T-helper 1 cell (primary cell): ENCODE measurements around the gene TMEM200B.
"Not testable (repeated sequence)": the region's sequence is repeated elsewhere in the genome, so short reads cannot be mapped to it uniquely, and the experiment has no call there.

ENCODE experiments used
- DNase-seq, 5 donors: peaks; one replicate each; pipeline ENCODE4 v3.0.0-alpha.2; 2012 to 2020

TMEM200B gene

DNA sequence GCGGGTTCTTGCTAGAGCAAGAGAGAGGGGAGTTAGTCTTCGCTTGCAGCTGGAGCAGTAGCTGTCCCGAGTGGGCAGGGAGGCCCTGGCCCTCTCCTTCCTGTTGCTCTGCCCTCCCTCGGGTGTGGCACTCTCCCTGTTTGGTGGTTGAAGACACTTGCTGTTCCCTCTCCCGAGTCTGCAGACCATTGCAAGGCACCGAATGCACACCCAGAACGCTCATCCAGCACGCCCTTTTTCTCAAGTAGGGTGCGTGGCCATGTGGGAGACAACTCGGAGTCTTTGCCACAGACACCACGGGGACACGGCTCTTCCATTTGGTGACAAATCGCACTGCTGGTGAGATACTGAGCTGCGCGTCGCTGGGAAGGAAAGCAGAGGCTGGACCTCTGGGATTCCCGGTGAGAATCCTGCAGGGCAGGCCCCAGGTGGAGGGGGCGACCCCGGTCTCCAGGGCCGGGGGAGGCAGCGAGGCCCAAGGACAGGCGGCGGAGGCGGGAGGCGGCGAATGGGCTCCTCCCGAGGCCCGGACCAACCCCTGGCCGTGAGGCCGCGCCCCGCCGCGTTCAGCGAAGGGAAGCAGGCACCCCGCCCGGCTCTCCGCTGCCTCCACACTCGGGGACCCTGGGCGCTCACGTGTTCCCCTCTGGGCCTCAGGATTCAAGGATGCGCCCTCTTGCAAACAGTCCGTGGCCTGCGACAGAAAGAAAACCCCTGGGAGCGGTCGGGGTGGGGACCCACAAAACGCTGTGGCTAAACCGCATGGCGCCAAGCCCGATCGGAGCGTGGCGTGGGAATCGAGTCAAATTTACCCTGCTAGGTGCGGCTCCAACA, 10.4 kb upstream of the TMEM200B start:
- DNase-seq: no peak

- DNase-seq: not testable (repeated sequence)
These were observed 7.4 kb upstream of the TMEM200B start for GRCh38 chr1:29131056-29131455.

GRCh38 chr1:29129916-29130315, 6.2 kb upstream of the TMEM200B start:
- DNase-seq: no peak

GRCh38 chr1:29128739-29129138, 5.0 kb upstream of the TMEM200B start:
- no peak for DNase-seq

DNA sequence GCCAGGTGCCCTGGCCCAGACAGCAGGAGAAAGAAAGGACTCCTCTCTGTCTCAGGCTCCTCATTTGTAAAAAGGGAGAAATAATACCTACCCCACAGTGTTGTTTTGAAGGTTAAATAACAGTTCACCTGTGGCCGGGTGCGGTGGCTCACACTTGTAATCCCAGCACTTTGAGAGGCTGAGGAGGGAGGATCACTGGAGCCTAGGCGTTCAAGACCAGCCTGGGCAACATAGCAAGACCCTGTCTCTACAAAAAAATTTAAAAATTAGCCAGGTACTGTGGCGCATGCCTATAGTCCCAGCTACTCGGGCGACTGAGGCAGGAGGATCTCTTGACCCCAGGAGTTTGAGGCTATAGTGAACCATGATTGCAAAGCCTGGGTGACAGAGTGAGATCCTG, 2.5 kb upstream of the TMEM200B start:
- DNase-seq: no peak

DNA sequence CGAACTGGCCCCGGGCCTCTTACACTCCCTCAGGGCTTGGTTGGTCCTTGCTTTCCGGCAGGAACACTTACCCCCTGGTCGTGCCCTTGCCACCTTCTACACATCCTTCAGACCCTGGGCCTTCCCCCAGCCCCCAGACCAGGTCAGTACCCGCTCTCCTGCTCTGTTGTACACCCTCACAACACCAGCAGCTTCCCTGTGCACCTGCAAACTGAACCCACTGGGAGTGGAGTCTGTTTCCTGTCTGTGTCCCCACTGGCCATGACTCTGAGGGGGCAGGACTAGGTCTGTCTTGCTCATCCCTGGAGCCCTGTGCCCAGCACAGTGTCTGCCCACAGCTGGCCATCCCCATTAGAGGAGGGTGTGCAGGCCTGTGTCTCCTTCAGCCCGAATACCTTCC, 2.1 kb upstream of the TMEM200B start:
- no peak for DNase-seq

DNA sequence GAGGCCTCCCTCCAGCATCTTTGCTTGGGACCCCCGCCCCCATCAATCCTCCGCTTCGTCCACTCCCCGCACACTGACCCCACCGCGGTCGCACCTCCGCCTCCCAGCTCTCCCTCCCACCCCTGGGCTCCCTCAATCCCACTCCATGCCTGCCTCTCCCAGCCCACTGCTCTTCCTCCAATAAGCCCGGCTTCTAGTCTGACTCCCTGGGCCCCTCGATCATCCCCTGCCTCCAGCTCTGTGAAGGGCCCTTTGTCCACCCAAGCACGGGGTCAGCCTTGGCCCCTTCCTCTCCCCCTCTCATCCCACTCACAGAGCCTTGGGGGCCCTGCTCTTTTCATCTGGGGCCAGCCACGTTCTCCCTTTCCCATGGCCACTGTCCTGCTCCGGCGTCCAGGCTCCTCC, 1.5 kb upstream of the TMEM200B start:
- DNase-seq: no peak

DNA sequence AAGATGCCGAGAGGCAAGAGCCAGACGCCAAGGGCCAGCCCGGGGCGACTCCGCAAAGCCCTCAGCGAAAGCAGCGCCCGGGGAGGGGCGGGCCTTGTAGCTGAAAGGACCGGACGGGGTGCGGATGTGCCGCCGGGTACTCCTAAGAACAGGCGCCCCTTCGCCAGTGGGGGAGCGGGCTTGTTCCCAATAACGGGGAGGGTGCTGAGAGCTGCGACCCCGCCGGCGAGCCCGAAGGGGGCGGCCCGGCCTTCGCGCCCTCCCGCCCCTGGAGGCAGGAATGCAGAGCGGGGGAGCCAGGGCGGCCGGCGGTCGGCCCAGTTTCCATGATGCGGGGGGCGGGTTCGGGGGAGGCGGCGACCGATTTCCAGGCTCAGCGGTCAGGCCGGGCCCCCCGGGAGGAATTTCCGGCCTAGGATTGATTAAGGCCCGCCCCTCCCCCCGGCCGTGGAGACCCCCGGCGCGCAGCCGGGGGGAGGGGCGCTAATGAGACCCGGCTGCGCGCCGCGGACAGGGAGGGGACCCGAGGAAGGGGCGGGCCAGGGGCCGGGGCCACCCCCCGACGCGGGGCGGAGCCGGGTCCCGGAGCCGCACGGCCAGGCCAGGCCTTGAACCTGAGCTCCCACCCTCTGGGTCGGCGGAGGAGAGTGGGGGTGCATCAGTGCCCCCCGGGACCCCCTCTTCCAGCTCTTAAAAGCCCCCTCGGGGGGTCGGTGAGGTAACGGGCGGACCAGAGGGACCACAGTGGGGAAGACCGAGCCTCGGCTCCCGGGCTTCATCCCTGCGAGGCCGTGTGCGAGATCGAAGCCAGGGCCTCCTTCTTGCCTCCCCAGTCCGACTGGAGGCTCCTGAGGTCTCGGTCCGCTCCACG, 898 bp upstream of the TMEM200B start:
- DNase-seq: peak in 4 of 5 donors; percentile 27 to 60 (median 40)

DNA sequence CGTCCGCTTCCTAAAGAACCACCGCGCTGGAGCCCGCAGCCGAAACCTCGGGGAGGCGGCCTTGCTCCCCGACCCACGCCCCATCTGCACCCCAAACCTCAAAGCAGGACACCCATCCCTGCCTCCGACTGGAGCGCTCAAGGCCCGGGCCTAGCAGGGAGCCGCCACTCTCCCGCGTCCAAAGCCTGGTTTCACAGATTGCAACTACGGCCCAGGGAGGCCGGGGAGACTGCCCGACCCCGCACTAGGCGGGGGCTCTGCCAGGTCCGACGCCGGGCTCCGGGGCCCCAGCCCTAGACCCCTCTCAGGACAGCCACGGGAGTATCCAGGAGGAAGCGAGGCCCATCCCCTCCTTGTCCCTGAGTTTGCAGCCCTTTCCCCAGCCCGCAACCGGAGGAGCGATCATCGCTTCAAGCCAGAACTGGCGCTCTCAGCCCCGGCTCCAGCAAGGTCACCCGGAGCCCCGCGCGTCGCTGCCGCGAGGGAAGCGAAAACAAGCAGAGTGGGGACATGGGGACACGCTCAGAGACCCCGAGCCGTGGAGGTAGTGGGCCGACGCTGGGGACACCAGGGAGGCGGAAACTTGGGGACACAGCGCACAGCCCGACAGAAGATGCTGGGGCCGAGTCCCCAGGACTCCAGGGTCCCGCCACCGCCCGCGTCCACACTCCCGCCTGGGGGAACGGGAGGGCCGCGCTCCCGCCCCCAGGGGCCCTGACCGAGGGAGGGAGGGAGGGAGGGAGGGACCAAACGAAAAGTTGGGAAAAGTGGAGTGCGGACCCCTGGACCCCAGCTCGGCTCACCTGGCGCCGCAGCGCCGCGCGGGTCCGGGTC, 433 bp downstream of the TMEM200B start:
- peak in 1 of 5 donors; percentile 14 for DNase-seq

DNA sequence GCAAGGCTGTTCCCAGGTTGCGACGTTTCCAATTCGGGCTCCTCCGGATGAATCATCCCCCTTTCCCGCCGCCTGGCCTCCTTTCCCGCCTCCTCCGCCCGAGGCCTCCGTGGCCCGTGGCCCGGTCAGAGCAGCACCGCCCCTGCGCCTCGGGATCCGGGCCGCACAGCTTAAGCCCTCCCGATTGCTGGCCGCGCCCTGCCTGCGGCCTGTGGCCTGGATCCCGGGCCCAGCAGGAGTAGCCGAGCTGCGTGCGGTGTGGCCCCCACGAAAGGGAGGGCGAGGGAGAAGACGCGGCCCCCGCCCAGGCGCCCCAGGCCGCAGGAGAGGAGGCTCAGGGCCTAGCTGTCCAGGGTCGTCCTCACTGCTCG, 1.0 kb downstream of the TMEM200B start:
- no peak for DNase-seq

DNA sequence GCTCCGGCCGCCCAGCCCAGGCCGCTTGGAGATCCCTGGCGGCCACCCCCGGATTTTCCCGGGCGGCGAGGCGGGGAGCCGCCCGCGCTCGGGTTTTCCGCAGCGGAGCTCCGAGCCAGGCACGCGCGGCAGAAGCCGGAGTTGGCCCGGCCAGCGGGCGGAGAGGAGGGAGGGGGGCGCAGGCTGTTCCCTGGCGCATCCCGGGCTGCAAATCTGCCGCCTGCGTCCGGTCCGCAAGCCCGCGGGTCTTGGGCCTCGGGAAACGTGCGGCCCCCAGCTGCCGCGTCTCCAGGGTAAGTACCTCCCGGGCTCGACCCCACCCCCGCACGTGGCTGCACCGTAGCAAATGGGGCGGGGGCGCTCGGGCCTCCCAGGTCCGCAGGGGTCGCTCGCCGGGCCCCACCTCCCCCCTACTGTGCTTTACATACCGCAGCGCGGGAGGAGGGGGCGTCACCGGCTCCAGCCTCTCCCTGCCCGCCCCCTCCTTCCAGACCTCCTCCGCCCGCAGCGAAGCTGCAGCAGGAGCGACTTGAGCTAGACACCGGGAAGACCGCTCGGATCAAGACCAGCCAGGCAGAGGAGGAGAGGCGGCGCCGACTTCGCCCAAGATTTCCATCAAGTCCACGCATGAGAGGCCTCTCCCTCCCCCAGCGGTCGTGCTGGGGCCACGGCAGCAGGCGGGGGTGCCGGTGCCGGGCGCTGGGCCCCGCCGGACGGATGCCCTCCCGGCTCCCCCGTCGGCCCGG, 1.6 kb downstream of the TMEM200B start:
- no peak for DNase-seq

DNA sequence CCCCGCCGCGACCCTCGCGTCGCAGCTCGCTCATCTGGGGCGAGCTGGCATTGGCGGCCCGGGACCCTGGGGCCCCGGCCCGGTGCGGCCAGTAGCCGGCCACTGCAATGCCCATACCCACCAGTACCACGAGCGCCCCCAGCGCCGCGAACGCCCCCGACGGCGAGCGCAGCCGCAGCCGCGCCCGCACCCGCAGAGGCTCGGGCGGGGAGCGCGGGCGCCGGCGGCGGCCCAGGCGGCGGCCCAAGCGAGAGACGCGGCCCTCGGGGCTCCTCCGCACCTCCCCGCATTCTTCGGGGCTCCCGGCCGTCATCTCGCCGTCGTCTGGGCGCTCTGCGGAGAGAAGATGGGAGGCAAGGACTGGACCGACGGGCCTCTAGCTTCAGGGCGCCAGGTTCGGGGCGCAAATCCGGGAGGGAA, 2.2 kb downstream of the TMEM200B start:
- DNase-seq: no peak

GRCh38 chr1:29120947-29121485, 2.7 kb downstream of the TMEM200B start:
- DNase-seq: peak; percentile 38 to 66 (median 55)

- no peak for DNase-seq
These were observed 3.3 kb downstream of the TMEM200B start for GRCh38 chr1:29120367-29120766.

- DNase-seq: no peak
These were observed 4.4 kb downstream of the TMEM200B start for GRCh38 chr1:29119121-29119929.

DNA sequence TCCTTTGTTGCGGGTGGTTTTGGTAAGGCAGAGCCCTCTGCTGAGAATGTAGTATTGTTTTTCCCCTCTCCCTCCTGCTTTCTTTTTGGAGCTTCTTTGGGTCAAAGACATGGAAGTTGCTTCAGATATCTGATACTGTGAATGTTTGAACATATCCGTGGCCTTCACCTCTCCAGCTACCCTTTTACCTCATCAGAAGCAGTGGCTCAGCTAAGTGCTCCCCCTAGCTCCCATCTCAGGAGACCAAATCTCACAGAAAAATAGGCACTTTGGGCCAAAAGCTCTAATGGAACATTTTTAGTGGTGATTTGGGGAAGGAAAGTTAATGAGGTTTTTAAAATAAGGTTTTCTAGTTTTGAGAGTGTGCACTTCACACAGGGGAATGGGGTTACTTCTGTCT, 6.3 kb downstream of the TMEM200B start:
- no peak for DNase-seq

DNA sequence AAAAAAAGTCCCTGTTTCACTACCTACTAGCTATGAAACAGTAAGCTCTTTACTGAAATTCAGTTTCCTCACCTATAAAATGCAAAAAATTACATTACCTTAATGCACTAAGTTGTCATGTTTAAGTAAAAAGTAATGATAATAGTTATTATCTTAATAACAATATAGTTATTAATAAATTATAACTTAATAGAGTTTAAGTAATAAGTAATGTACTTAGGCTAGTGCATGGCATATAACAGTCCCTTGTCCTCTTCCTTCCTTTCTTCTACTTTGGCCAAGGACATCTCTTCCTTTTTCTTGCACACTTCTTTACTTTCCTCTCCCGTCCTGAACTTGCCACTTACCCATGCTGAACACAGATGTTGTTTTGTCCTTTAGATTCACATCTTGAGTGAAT, 9.0 kb downstream of the TMEM200B start:
- no peak for DNase-seq

- DNase-seq: no peak
These were observed 10.1 kb downstream of the TMEM200B start for GRCh38 chr1:29113413-29114117.

- DNase-seq: no peak
These were observed 10.8 kb downstream of the TMEM200B start for GRCh38 chr1:29112705-29113412.

DNA sequence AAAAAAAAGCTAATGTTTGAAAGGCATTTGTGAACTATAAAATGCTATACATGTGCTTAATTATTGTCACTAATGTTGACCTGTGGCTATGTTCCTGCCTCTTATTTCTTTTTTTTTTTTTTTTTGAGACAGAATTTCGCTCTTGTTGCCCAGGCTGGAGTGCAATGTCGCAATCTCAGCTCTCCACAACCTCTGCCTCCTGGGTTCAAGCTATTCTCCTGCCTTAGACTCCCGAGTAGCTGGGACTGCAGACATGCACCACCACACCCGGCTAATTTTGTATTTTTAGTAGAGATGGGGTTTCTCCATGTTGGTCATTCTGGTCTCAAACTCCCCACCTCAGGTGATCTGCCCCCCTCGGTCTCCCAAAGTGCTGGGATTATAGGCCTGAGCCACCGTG, 15.7 kb downstream of the TMEM200B start:
- not testable (repeated sequence) for DNase-seq
